Measurements from ENCODE around the gene SHROOM1. TPM values are rescaled to one million over a fixed set of nuclear protein-coding genes. Genes with fewer than 3 reads are reported as not detected.

SHROOM1 gene
- total and polyA plus RNA-seq, 2 of the 8 experiments (the other 6 are each of a cell fraction or from before 2014, with no cell fraction given) = 3.9 to 5.2 TPM

- DNase-seq (ENCODE audit: low read depth in 1 of 2, low spot score in 2 of 2) (no peak), FAIRE-seq (no peak)
- no peak overlapping the region for H3K23ac ChIP-seq (ENCODE audit: insufficient read length)
- no peaks in the 10 kb centered on the region for H3K9me3 ChIP-seq (ENCODE audit: insufficient read depth in 2 of 2, low read depth in 1 of 2, low read length in 1 of 2)
- peaks cover 2% of the 10 kb centered on the region; the same call in 1 of the 2 replicates for H3K79me1 ChIP-seq (ENCODE audit: low read depth, low read length)
- H2BK20ac ChIP-seq (ENCODE audit: low read length) = no peak overlapping the region
- no peak overlapping the region for H3K27ac ChIP-seq (ENCODE audit: low read depth, low read length)
- peaks cover 0 to 24% (median 6%) of the 10 kb centered on the region in 4 experiments; a peak in 5 of 7 replicates for H3K4me1 ChIP-seq (replicated peaks in 1 of 4; ENCODE audit: control insufficient read depth in 3 of 4, insufficient read depth in 4 of 4, low read length in 3 of 4)
- 85% methylated on average over 7 of the region's 7 CpGs; no CpG with 5 or more reads in 1 of the 2 experiments for WGBS, 2 experiments (ENCODE audit: extremely low coverage in 1 of 2, insufficient coverage in 1 of 2, insufficient read length in 1 of 2, insufficient replicate concordance in 2 of 2, low coverage in 1 of 2, low lambda C conversion rate in 2 of 2, missing lambda C conversion rate in 1 of 2)
- no peak overlapping the region for H2BK5ac ChIP-seq (ENCODE audit: low read depth, low read length)
- H3K27me3 ChIP-seq (replicated peaks in 1 of 4; ENCODE audit: control insufficient read depth in 3 of 4, extremely low read depth in 1 of 4, insufficient read depth in 3 of 4, low read length in 3 of 4) = peaks cover 2 to 51% (median 34%) of the 10 kb centered on the region in 4 experiments
- POLR2A ChIA-PET (ENCODE audit: partially characterized antibody) = interaction anchor here (0.7 to 1.3 kb wide), 2 partner anchors 16 to 20 kb away, joined by 3 to 4 read pairs; no protein-coding TSS in a partner anchor
- H3K18ac ChIP-seq (ENCODE audit: extremely low read depth, low read length) = no peak overlapping the region
- H2AFZ ChIP-seq (ENCODE audit: low read length) = no peak overlapping the region
- H2BK15ac ChIP-seq (ENCODE audit: low read length) = no peak overlapping the region
- peaks cover 3 to 9% of the 10 kb centered on the region in 2 experiments for H4K20me1 ChIP-seq (replicated peaks in 1 of 2; ENCODE audit: control insufficient read depth in 1 of 2, insufficient read depth in 2 of 2, low read length in 2 of 2)
- H2BK120ac ChIP-seq (replicated peaks; ENCODE audit: low read depth, low read length) = no peak overlapping the region
- no peak overlapping the region for H4K8ac ChIP-seq (ENCODE audit: extremely low read depth, insufficient read depth, low read length)
- no peak overlapping the region for H2AK5ac ChIP-seq (ENCODE audit: low read depth, low read length)
- H3K36me3 ChIP-seq (ENCODE audit: control insufficient read depth in 2 of 4, insufficient read depth in 4 of 4, low read length in 3 of 4) = no peaks in the 10 kb centered on the region
- no peak overlapping the region for H2BK12ac ChIP-seq (ENCODE audit: low read depth, low read length)
- peaks cover 10% of the 10 kb centered on the region for H3K23me2 ChIP-seq (ENCODE audit: low read depth, low read length)
- H3K4me3 ChIP-seq (ENCODE audit: extremely low read depth in 1 of 4, insufficient read depth in 2 of 4, low read depth in 3 of 4, low read length in 4 of 4) = peak overlapping the region in 1 of 4 experiments; percentile 74; a peak in 2 of 8 replicates
- no peak overlapping the region for H4K5ac ChIP-seq (ENCODE audit: insufficient read length, low read depth, low read length)
- H3K56ac ChIP-seq (replicated peaks; ENCODE audit: insufficient read length, low read depth, low read length) = no peak overlapping the region
- H3K79me2 ChIP-seq (ENCODE audit: control insufficient read depth in 1 of 2, insufficient read depth in 2 of 2, low read length in 2 of 2) = peaks cover 0 to 7% of the 10 kb centered on the region in 2 experiments; a peak in 1 of 4 replicates
- H3K4ac ChIP-seq (replicated peaks; ENCODE audit: insufficient read length, low read depth, low read length) = no peak overlapping the region
- CTCF ChIA-PET (ENCODE audit: partially characterized antibody) = interaction anchor here (1.2 to 6.6 kb wide), 6 partner anchors 9 to 44 kb away, joined by 4 to 58 read pairs (median 10); partner anchors contain the start of gene CCNI2
- peak overlapping the region; percentile 92 to 94; a peak in 1 of 4 replicates for H3K4me2 ChIP-seq (ENCODE audit: insufficient read depth in 1 of 2, low read depth in 2 of 2, low read length in 2 of 2)
- no peak overlapping the region for H4K91ac ChIP-seq (replicated peaks; ENCODE audit: insufficient read length, low read length)
- H3K9ac ChIP-seq (replicated peaks in 1 of 4; ENCODE audit: extremely low read depth in 1 of 4, low read depth in 3 of 4, low read length in 3 of 4) = no peak overlapping the region
- H3K14ac ChIP-seq (ENCODE audit: insufficient read length) = no peak overlapping the region
- TF ChIP-seq NRF1 (IDR thresholded peaks at IDR 0.05; ENCODE audit: low read depth, low read length) (no peak), CEBPB (IDR thresholded peaks at IDR 0.05; ENCODE audit: low read depth, low read length) (no peak), TCF12 (IDR thresholded peaks at IDR 0.05; ENCODE audit: low read depth, low read length) (no peak), JUND (IDR thresholded peaks at IDR 0.05; ENCODE audit: low read length) (no peak), CHD1 (IDR thresholded peaks at IDR 0.05; ENCODE audit: low read depth, low read length) (no peak), RFX5 (IDR thresholded peaks at IDR 0.05; ENCODE audit: borderline replicate concordance, low read depth, low read length) (no peak), RBBP5 (IDR thresholded peaks at IDR 0.05; ENCODE audit: borderline replicate concordance, low read depth, low read length) (no peak), SP4 (IDR thresholded peaks at IDR 0.05; ENCODE audit: low read length) (no peak), CTCF (IDR thresholded peaks at IDR 0.05; ENCODE audit: control extremely low read depth in 1 of 3, insufficient read depth in 1 of 3, low read depth in 1 of 3, low read length in 3 of 3) (no peak), SIN3A (conservative IDR thresholded peaks at IDR 0.05 in 1 of 2, IDR thresholded peaks at IDR 0.05 in 1 of 2; ENCODE audit: low read depth in 1 of 2, low read length in 2 of 2) (no peak), KDM1A (IDR thresholded peaks at IDR 0.05; ENCODE audit: borderline replicate concordance, low read length) (no peak)
Observed at GRCh38 chr5:132775476-132775961, 54.9 kb downstream of the SHROOM1 start.

All from H1 (cell line).